ENCODE data around the gene USH1C.

Gene USH1C

DNA sequence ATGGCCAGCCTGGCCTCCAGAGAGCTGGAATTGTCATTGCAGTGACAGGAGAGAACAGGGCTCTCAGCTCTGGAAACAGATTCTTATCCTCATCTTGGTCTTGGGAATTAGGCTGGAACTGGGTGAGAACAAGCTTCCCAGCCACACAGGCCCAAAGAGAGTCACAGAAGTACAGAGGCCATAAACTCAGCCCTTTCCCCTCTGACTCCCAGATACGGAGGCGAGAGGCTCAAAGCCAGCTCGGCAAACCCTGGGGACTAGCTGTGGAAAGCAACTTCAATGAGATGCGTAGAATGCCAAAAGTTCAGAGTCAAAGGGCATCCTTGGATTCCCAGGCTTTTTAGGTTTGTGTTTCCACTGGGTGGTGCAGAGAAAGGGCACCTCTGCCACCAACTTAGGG, 53.3 kb downstream of the USH1C start:
- Histone ChIP-seq H3K18ac (ENCODE audit: low read depth in 1 of 2, low read length in 2 of 2) (no peak overlapping the region), H3K9me3 (ENCODE audit: control insufficient read depth, low read length) (no peaks in the 10 kb centered on the region), H3K36me3 (ENCODE audit: control insufficient read depth in 1 of 2, insufficient read depth in 2 of 2, low read depth in 1 of 2, low read length in 2 of 2) (no peaks in the 10 kb centered on the region), H2BK12ac (ENCODE audit: low read length in 2 of 2) (no peak overlapping the region), H3K4me3 (ENCODE audit: insufficient read depth in 1 of 2, low read depth in 1 of 2, low read length in 2 of 2) (no peak overlapping the region), H2AK5ac (ENCODE audit: low read length, severe bottlenecking) (no peak overlapping the region), H2BK5ac (ENCODE audit: low read depth, low read length, poor library complexity, severe bottlenecking) (no peak overlapping the region), H4K8ac (ENCODE audit: low read length) (no peak overlapping the region), H3K4ac (ENCODE audit: low read depth in 1 of 2, low read length in 2 of 2) (no peak overlapping the region), H2BK120ac (ENCODE audit: low read depth, low read length) (no peak overlapping the region), H2AFZ (ENCODE audit: low read depth, low read length) (no peak overlapping the region), H3K27ac (ENCODE audit: low read length, poor library complexity, severe bottlenecking) (no peak overlapping the region), H2BK15ac (ENCODE audit: low read depth, poor library complexity, severe bottlenecking) (no peak overlapping the region), H3K4me2 (ENCODE audit: low read length, poor library complexity, severe bottlenecking) (no peak overlapping the region), H4K91ac (ENCODE audit: low read length) (no peak overlapping the region), H3K79me1 (replicated peaks; ENCODE audit: low read length, poor library complexity, severe bottlenecking) (no peaks in the 10 kb centered on the region), H3K23ac (ENCODE audit: low read length in 2 of 2) (no peak overlapping the region), H3K4me1 (ENCODE audit: control insufficient read depth, insufficient read depth, low read depth, low read length) (no peaks in the 10 kb centered on the region), H3K9ac (ENCODE audit: low read length) (no peak overlapping the region), H3K14ac (ENCODE audit: low read length in 2 of 2) (no peak overlapping the region), H3K27me3 (ENCODE audit: control insufficient read depth in 1 of 2, insufficient read depth in 1 of 2, low read length in 2 of 2) (peaks cover 36 to 76% of the 10 kb centered on the region in 2 experiments)
- DNase-seq, result no peak
- 79% methylated on average over 4 of the region's 4 CpGs for WGBS

DNA sequence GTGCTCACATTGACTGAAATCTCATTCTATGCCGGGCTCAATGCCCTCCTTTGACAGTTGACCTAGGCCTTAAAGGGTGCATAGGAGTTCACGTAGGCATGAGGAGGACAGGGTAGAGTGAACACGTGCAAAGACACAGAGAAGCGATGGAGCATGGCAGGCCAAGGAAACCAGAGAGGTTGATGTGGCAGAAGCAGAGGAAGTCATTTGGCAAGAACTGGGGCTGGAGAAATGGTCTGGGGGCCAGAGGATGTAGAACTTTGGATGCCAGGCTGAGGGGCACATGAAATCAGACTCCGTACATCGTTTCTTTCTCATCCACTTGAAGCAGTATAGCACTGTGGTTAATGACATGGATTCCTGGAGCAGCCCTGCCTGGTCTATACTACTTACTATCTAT, 54.0 kb downstream of the USH1C start:
- H3K18ac ChIP-seq (ENCODE audit: low read depth in 1 of 2, low read length in 2 of 2), result no peak overlapping the region
- H3K4ac ChIP-seq (ENCODE audit: low read depth in 1 of 2, low read length in 2 of 2), result no peak overlapping the region
- DNase-seq, result no peak
- H3K79me1 ChIP-seq (replicated peaks; ENCODE audit: low read length, poor library complexity, severe bottlenecking), result no peaks in the 10 kb centered on the region
- no peak overlapping the region for H2BK15ac ChIP-seq (ENCODE audit: low read depth, poor library complexity, severe bottlenecking)
- no peaks in the 10 kb centered on the region for H3K36me3 ChIP-seq (ENCODE audit: control insufficient read depth in 1 of 2, insufficient read depth in 2 of 2, low read depth in 1 of 2, low read length in 2 of 2)
- H3K4me1 ChIP-seq (ENCODE audit: control insufficient read depth, insufficient read depth, low read depth, low read length), result no peaks in the 10 kb centered on the region
- WGBS, result 87% methylated on average over 6 of the region's 6 CpGs
- H2BK120ac ChIP-seq (ENCODE audit: low read depth, low read length), result no peak overlapping the region
- no peak overlapping the region for H2AFZ ChIP-seq (ENCODE audit: low read depth, low read length)
- no peak overlapping the region for H3K4me3 ChIP-seq (ENCODE audit: insufficient read depth in 1 of 2, low read depth in 1 of 2, low read length in 2 of 2)
- H3K27ac ChIP-seq (ENCODE audit: low read length, poor library complexity, severe bottlenecking), result no peak overlapping the region
- no peak overlapping the region for H2BK12ac ChIP-seq (ENCODE audit: low read length in 2 of 2)
- H3K27me3 ChIP-seq (ENCODE audit: control insufficient read depth in 1 of 2, insufficient read depth in 1 of 2, low read length in 2 of 2), result peaks cover 36 to 74% of the 10 kb centered on the region in 2 experiments
- no peak overlapping the region for H2AK5ac ChIP-seq (ENCODE audit: low read length, severe bottlenecking)
- H4K8ac ChIP-seq (ENCODE audit: low read length), result no peak overlapping the region
- H4K91ac ChIP-seq (ENCODE audit: low read length), result no peak overlapping the region
- H3K23ac ChIP-seq (ENCODE audit: low read length in 2 of 2), result no peak overlapping the region
- H2BK5ac ChIP-seq (ENCODE audit: low read depth, low read length, poor library complexity, severe bottlenecking), result no peak overlapping the region
- no peaks in the 10 kb centered on the region for H3K9me3 ChIP-seq (ENCODE audit: control insufficient read depth, low read length)
- no peak overlapping the region for H3K4me2 ChIP-seq (ENCODE audit: low read length, poor library complexity, severe bottlenecking)
- H3K14ac ChIP-seq (ENCODE audit: low read length in 2 of 2), result no peak overlapping the region
- H3K9ac ChIP-seq (ENCODE audit: low read length), result no peak overlapping the region

DNA sequence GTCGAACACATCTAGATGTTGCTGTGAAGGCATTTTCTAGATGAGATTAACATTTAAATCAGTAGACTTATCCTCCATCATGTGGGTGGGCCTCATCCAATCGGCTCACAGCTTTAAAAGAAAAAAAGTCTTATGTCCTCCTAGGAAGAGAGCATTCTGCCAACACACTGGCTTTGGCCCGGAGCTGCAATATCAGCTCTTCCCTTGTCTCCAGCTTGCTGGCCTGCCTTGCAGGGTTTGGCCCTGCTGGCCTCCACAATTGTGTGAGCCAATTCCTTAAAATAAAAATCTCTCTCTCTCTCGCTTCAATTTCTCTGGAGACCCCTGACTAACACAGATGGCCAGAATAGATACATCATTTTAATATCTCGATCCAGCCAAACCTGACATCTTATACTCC, 54.5 kb downstream of the USH1C start:
- Histone ChIP-seq H4K91ac (ENCODE audit: low read length) (no peak overlapping the region), H3K4me3 (ENCODE audit: insufficient read depth in 1 of 2, low read depth in 1 of 2, low read length in 2 of 2) (no peak overlapping the region), H3K14ac (ENCODE audit: low read length in 2 of 2) (no peak overlapping the region), H3K23ac (ENCODE audit: low read length in 2 of 2) (no peak overlapping the region), H2BK12ac (ENCODE audit: low read length in 2 of 2) (no peak overlapping the region), H3K27me3 (ENCODE audit: control insufficient read depth in 1 of 2, insufficient read depth in 1 of 2, low read length in 2 of 2) (peaks cover 41 to 74% of the 10 kb centered on the region in 2 experiments), H2AFZ (ENCODE audit: low read depth, low read length) (no peak overlapping the region), H2BK120ac (ENCODE audit: low read depth, low read length) (no peak overlapping the region), H3K18ac (ENCODE audit: low read depth in 1 of 2, low read length in 2 of 2) (no peak overlapping the region), H3K36me3 (ENCODE audit: control insufficient read depth in 1 of 2, insufficient read depth in 2 of 2, low read depth in 1 of 2, low read length in 2 of 2) (no peaks in the 10 kb centered on the region), H3K4ac (ENCODE audit: low read depth in 1 of 2, low read length in 2 of 2) (no peak overlapping the region), H2BK5ac (ENCODE audit: low read depth, low read length, poor library complexity, severe bottlenecking) (no peak overlapping the region), H3K9me3 (ENCODE audit: control insufficient read depth, low read length) (no peaks in the 10 kb centered on the region), H3K4me2 (ENCODE audit: low read length, poor library complexity, severe bottlenecking) (no peak overlapping the region), H3K4me1 (ENCODE audit: control insufficient read depth, insufficient read depth, low read depth, low read length) (no peaks in the 10 kb centered on the region), H2AK5ac (ENCODE audit: low read length, severe bottlenecking) (no peak overlapping the region), H2BK15ac (ENCODE audit: low read depth, poor library complexity, severe bottlenecking) (no peak overlapping the region), H4K8ac (ENCODE audit: low read length) (no peak overlapping the region), H3K27ac (ENCODE audit: low read length, poor library complexity, severe bottlenecking) (no peak overlapping the region), H3K9ac (ENCODE audit: low read length) (no peak overlapping the region), H3K79me1 (replicated peaks; ENCODE audit: low read length, poor library complexity, severe bottlenecking) (no peaks in the 10 kb centered on the region)
- no peak for DNase-seq
- 72% methylated on average over 4 of the region's 5 CpGs for WGBS

- H3K9ac ChIP-seq (ENCODE audit: low read length), result no peak overlapping the region
- no peak overlapping the region for H2AK5ac ChIP-seq (ENCODE audit: low read length, severe bottlenecking)
- no peak overlapping the region for H2BK5ac ChIP-seq (ENCODE audit: low read depth, low read length, poor library complexity, severe bottlenecking)
- no peak overlapping the region for H3K23ac ChIP-seq (ENCODE audit: low read length in 2 of 2)
- peaks cover 48 to 70% of the 10 kb centered on the region in 2 experiments for H3K27me3 ChIP-seq (ENCODE audit: control insufficient read depth in 1 of 2, insufficient read depth in 1 of 2, low read length in 2 of 2)
- H4K8ac ChIP-seq (ENCODE audit: low read length), result no peak overlapping the region
- H2BK12ac ChIP-seq (ENCODE audit: low read length in 2 of 2), result no peak overlapping the region
- no peak overlapping the region for H4K91ac ChIP-seq (ENCODE audit: low read length)
- H3K14ac ChIP-seq (ENCODE audit: low read length in 2 of 2), result no peak overlapping the region
- H2BK120ac ChIP-seq (ENCODE audit: low read depth, low read length), result no peak overlapping the region
- no peak overlapping the region for H2BK15ac ChIP-seq (ENCODE audit: low read depth, poor library complexity, severe bottlenecking)
- no peaks in the 10 kb centered on the region for H3K9me3 ChIP-seq (ENCODE audit: control insufficient read depth, low read length)
- no peaks in the 10 kb centered on the region for H3K4me1 ChIP-seq (ENCODE audit: control insufficient read depth, insufficient read depth, low read depth, low read length)
- H3K4ac ChIP-seq (ENCODE audit: low read depth in 1 of 2, low read length in 2 of 2), result no peak overlapping the region
- H2AFZ ChIP-seq (ENCODE audit: low read depth, low read length), result no peak overlapping the region
- WGBS, result 100% methylated on average over 1 of the region's 1 CpG
- H3K4me3 ChIP-seq (ENCODE audit: insufficient read depth in 1 of 2, low read depth in 1 of 2, low read length in 2 of 2), result no peak overlapping the region
- no peaks in the 10 kb centered on the region for H3K79me1 ChIP-seq (replicated peaks; ENCODE audit: low read length, poor library complexity, severe bottlenecking)
- H3K27ac ChIP-seq (ENCODE audit: low read length, poor library complexity, severe bottlenecking), result no peak overlapping the region
- no peak overlapping the region for H3K4me2 ChIP-seq (ENCODE audit: low read length, poor library complexity, severe bottlenecking)
- no peaks in the 10 kb centered on the region for H3K36me3 ChIP-seq (ENCODE audit: control insufficient read depth in 1 of 2, insufficient read depth in 2 of 2, low read depth in 1 of 2, low read length in 2 of 2)
- no peak overlapping the region for H3K18ac ChIP-seq (ENCODE audit: low read depth in 1 of 2, low read length in 2 of 2)
- no peak for DNase-seq
Measured at GRCh38 chr11:17488563-17488962, 55.7 kb downstream of the USH1C start.

Data from mesenchymal stem cell (in vitro differentiated cells and primary cell).